Measurements from ENCODE around the gene BCL2L11. TPM values are rescaled to one million over a fixed set of nuclear protein-coding genes. Genes with fewer than 3 reads are reported as not detected.

BCL2L11 gene
- total and polyA plus RNA-seq, 9 donors: 11.6 to 34.7 (median 20.2) TPM

DNA sequence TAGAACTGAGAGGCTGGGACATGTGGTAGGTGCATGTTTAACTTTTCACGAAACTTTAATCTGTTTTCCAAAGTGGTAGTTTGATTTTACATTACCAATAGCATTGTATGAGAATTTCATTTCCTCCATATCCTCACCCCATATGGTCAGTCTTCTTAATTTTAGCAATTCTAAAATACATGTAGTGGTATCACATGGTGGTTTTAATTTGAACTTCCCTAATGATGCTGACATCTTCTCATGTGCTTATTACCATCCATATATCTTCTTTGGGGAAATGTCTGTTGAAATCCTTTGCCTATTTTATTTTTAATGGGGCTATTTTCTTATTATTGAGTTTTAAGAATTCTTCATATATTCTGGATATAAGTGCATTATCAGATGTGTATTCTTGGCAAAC, 89.3 kb downstream of the BCL2L11 start:
- 88 to 95% (median 89%) methylated on average over 1 of the region's 1 CpG for WGBS, 3 donors
- no peak for DNase-seq
- intact Hi-C loops (cut with DNase I): no loop called here
- no peaks in the 10 kb centered on the region for H3K4me1 ChIP-seq (ENCODE audit: insufficient read depth)
- H3K4me3 ChIP-seq: no peak overlapping the region
- H3K36me3 ChIP-seq: no peaks in the 10 kb centered on the region
- H3K27ac ChIP-seq: no peak overlapping the region
- H3K9me3 ChIP-seq: no peaks in the 10 kb centered on the region
- no peaks in the 10 kb centered on the region for H3K27me3 ChIP-seq
- no peak for TF ChIP-seq POLR2A (IDR thresholded peaks at IDR 0.05)
- TF ChIP-seq, protein P1, sequence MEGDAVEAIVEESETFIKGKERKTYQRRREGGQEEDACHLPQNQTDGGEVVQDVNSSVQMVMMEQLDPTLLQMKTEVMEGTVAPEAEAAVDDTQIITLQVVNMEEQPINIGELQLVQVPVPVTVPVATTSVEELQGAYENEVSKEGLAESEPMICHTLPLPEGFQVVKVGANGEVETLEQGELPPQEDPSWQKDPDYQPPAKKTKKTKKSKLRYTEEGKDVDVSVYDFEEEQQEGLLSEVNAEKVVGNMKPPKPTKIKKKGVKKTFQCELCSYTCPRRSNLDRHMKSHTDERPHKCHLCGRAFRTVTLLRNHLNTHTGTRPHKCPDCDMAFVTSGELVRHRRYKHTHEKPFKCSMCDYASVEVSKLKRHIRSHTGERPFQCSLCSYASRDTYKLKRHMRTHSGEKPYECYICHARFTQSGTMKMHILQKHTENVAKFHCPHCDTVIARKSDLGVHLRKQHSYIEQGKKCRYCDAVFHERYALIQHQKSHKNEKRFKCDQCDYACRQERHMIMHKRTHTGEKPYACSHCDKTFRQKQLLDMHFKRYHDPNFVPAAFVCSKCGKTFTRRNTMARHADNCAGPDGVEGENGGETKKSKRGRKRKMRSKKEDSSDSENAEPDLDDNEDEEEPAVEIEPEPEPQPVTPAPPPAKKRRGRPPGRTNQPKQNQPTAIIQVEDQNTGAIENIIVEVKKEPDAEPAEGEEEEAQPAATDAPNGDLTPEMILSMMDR (IDR thresholded peaks at IDR 0.05): no peak
- TF ChIP-seq EP300 (IDR thresholded peaks at IDR 0.05): no peak

GRCh38 chr2:111213877-111214276, 93.2 kb downstream of the BCL2L11 start:
- no peak overlapping the region for H3K4me3 ChIP-seq
- intact Hi-C loops (cut with DNase I): no loop called here
- no peaks in the 10 kb centered on the region for H3K4me1 ChIP-seq (ENCODE audit: insufficient read depth)
- TF ChIP-seq EP300 (IDR thresholded peaks at IDR 0.05) (no peak), POLR2A (IDR thresholded peaks at IDR 0.05) (no peak)
- TF ChIP-seq, protein P1 (IDR thresholded peaks at IDR 0.05): no peak
- H3K27ac ChIP-seq: no peak overlapping the region
- H3K9me3 ChIP-seq: no peaks in the 10 kb centered on the region
- no peaks in the 10 kb centered on the region for H3K27me3 ChIP-seq
- no peaks in the 10 kb centered on the region for H3K36me3 ChIP-seq
- DNase-seq: no peak

GRCh38 chr2:111216811-111217652, 96.3 kb downstream of the BCL2L11 start:
- intact Hi-C loops (cut with DNase I): no loop called here
- Histone ChIP-seq H3K27ac (no peak overlapping the region), H3K4me3 (no peak overlapping the region), H3K27me3 (no peaks in the 10 kb centered on the region), H3K36me3 (no peaks in the 10 kb centered on the region), H3K9me3 (no peaks in the 10 kb centered on the region), H3K4me1 (ENCODE audit: insufficient read depth) (no peaks in the 10 kb centered on the region)
- TF ChIP-seq EP300 (IDR thresholded peaks at IDR 0.05) (no peak), POLR2A (IDR thresholded peaks at IDR 0.05) (no peak)
- TF ChIP-seq, protein P1 (IDR thresholded peaks at IDR 0.05): no peak
- no peak for DNase-seq
- WGBS, 3 donors: 82 to 90% (median 82%) methylated on average over 5 to 6 of the region's 6 CpGs

Measured in ovary (tissue), 9 donors.